PC-3 (cell line): ENCODE results near the gene CDC45.

Source experiments
- CTCF ChIP-seq: fragments of 300-600 bp; sonication (generic); conservative IDR thresholded peaks from 2 replicates; pipeline ENCODE4 v1.5.1; 2017; ENCODE audit warnings: antibody characterized with exemption, low read depth, mild to moderate bottlenecking, low read length
- EZH2 ChIP-seq: fragments of 300-600 bp; sonication (generic); IDR thresholded peaks from one replicate; pipeline ENCODE4 v1.6.1; 2017; ENCODE audit warnings: antibody characterized with exemption, mild to moderate bottlenecking, low read length; ENCODE audit not compliant: unreplicated experiment
- EZH2phosphoT487 ChIP-seq: fragments of 300-600 bp; sonication (generic); IDR thresholded peaks from 2 replicates; pipeline ENCODE4 v1.6.1; 2018; ENCODE audit warnings: mild to moderate bottlenecking, antibody characterized with exemption, low read length, borderline replicate concordance

DNA sequence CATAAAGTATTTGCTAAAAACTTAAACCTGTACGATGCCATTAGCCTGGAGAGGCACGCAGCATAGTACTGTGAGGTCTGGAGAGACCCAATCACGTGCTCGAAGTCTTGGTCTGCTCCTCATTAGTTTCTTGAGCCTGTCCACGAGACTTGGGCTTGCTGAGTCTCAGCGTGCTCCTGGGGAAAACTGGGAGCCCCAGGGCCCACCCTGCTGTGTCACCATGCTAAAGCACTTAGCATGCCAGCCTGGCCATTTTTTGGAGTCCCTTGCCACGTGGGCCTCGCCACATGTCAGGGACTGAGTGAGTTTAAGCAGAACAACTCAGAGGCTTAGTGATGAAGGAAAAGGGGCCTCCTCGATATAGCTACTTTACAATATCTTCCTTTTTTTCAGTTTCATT is 2.6 kb downstream of the CDC45 start:
- TF ChIP-seq CTCF (no peak), EZH2 (no peak), EZH2phosphoT487 (no peak)
